ENCODE measurements around the gene KCNN1.
"Not testable (repeated sequence)": the region's sequence is repeated elsewhere in the genome, so short reads cannot be mapped to it uniquely, and the experiment has no call there.

KCNN1 gene

GRCh38 chr19:17966550-17967256, at the start of gene KCNN1:
Gene KCNN1 (plus strand): TSS chr19:17967107. CDS start chr19:17973889, 6,782 bp downstream.
- Mint-ChIP-seq H3K4me1 (peaks cover 21% of the 10 kb centered on the region), H3K4me3 (peak within 1 kb of the TSS; percentile 46 to 63), H3K9me3 (no peaks in the 10 kb centered on the region), H3K27ac (peak within 1 kb of the TSS in 1 of 2 donors; percentile 80), H3K27me3 (peaks cover 65% of the 10 kb centered on the region)
- DNase-seq (no peak), ATAC-seq (peak; percentile 17)

- H3K27ac Mint-ChIP-seq, H3K27me3 Mint-ChIP-seq, DNase-seq: not testable (repeated sequence)
Observed at GRCh38 chr19:17918151-17918550, 48.8 kb upstream of the KCNN1 start.

GRCh38 chr19:17919122-17919521, 47.8 kb upstream of the KCNN1 start:
- not testable (repeated sequence) for DNase-seq, ATAC-seq, H3K4me1 Mint-ChIP-seq, H3K4me3 Mint-ChIP-seq, H3K27ac Mint-ChIP-seq, H3K9me3 Mint-ChIP-seq, H3K27me3 Mint-ChIP-seq

More at GRCh38 chr19:17918151-17918550, 48.8 kb upstream of the KCNN1 start:
- not testable (repeated sequence) for H3K4me3 Mint-ChIP-seq, H3K9me3 Mint-ChIP-seq, H3K4me1 Mint-ChIP-seq, ATAC-seq

GRCh38 chr19:17920527-17920926, 46.4 kb upstream of the KCNN1 start:
- DNase-seq: no peak
- H3K9me3 Mint-ChIP-seq: no peaks in the 10 kb centered on the region

GRCh38 chr19:17922138-17922537, 44.8 kb upstream of the KCNN1 start:
- H3K27ac Mint-ChIP-seq: no peak overlapping the region
- no peaks in the 10 kb centered on the region for H3K27me3 Mint-ChIP-seq
- H3K4me3 Mint-ChIP-seq: no peak overlapping the region
- H3K9me3 Mint-ChIP-seq: no peaks in the 10 kb centered on the region
- no peaks in the 10 kb centered on the region for H3K4me1 Mint-ChIP-seq
- ATAC-seq (no peak), DNase-seq (no peak)

More at GRCh38 chr19:17920527-17920926, 46.4 kb upstream of the KCNN1 start:
- ATAC-seq: no peak
- H3K4me1 Mint-ChIP-seq: no peaks in the 10 kb centered on the region
- no peak overlapping the region for H3K27ac Mint-ChIP-seq
- H3K27me3 Mint-ChIP-seq: peaks cover 9% of the 10 kb centered on the region
- no peak overlapping the region for H3K4me3 Mint-ChIP-seq

- Mint-ChIP-seq H3K9me3 (no peaks in the 10 kb centered on the region), H3K27ac (no peak overlapping the region)
Observed at GRCh38 chr19:17926044-17926443, 40.9 kb upstream of the KCNN1 start.

GRCh38 chr19:17929056-17929455, 37.9 kb upstream of the KCNN1 start:
- H3K4me3 Mint-ChIP-seq: no peak overlapping the region
- ATAC-seq: no peak
- H3K27me3 Mint-ChIP-seq: no peaks in the 10 kb centered on the region
- H3K4me1 Mint-ChIP-seq: peaks cover 23% of the 10 kb centered on the region
- H3K9me3 Mint-ChIP-seq: no peaks in the 10 kb centered on the region
- DNase-seq: no peak
- no peak overlapping the region for H3K27ac Mint-ChIP-seq

More at GRCh38 chr19:17926044-17926443, 40.9 kb upstream of the KCNN1 start:
- ATAC-seq (no peak), DNase-seq (no peak)
- Mint-ChIP-seq H3K4me1 (no peaks in the 10 kb centered on the region), H3K27me3 (no peaks in the 10 kb centered on the region), H3K4me3 (no peak overlapping the region)

GRCh38 chr19:17931532-17932191, 35.2 kb upstream of the KCNN1 start:
- no peak for DNase-seq
- peak overlapping the region; percentile 95 to 99 for H3K4me3 Mint-ChIP-seq

GRCh38 chr19:17932485-17933338, 34.2 kb upstream of the KCNN1 start, which contains the start of gene CCDC124:
Gene CCDC124 (plus strand): TSS chr19:17933015. CDS start chr19:17936421, 3,406 bp downstream.
- H3K27me3 Mint-ChIP-seq: no peaks in the 10 kb centered on the region
- peaks cover 30% of the 10 kb centered on the region for H3K4me1 Mint-ChIP-seq
- no peaks in the 10 kb centered on the region for H3K9me3 Mint-ChIP-seq
- peak within 1 kb of the TSS; percentile 98 for H3K27ac Mint-ChIP-seq
- DNase-seq (peak; percentile 93 to 95), ATAC-seq (peak; percentile 99)
- peak within 1 kb of the TSS; percentile 95 to 99 for H3K4me3 Mint-ChIP-seq

More at GRCh38 chr19:17931532-17932191, 35.2 kb upstream of the KCNN1 start:
- ATAC-seq: no peak
- Mint-ChIP-seq H3K9me3 (no peaks in the 10 kb centered on the region), H3K27ac (no peak overlapping the region), H3K27me3 (no peaks in the 10 kb centered on the region), H3K4me1 (peaks cover 26% of the 10 kb centered on the region)

GRCh38 chr19:17933414-17934129, 33.3 kb upstream of the KCNN1 start:
- Mint-ChIP-seq H3K4me1 (peaks cover 30% of the 10 kb centered on the region), H3K27ac (peak overlapping the region; percentile 97 to 98), H3K9me3 (no peaks in the 10 kb centered on the region), H3K27me3 (no peaks in the 10 kb centered on the region), H3K4me3 (peak overlapping the region; percentile 95 to 99)
- no peak for ATAC-seq
- DNase-seq: no peak

- no peak for ATAC-seq
- H3K27ac Mint-ChIP-seq: no peak overlapping the region
- H3K9me3 Mint-ChIP-seq: no peaks in the 10 kb centered on the region
- no peak for DNase-seq
- H3K4me1 Mint-ChIP-seq: peaks cover 29% of the 10 kb centered on the region
- H3K27me3 Mint-ChIP-seq: no peaks in the 10 kb centered on the region
- H3K4me3 Mint-ChIP-seq: no peak overlapping the region
Observed at GRCh38 chr19:17936379-17936778, 30.5 kb upstream of the KCNN1 start.

GRCh38 chr19:17937371-17937900, 29.5 kb upstream of the KCNN1 start:
- H3K9me3 Mint-ChIP-seq: no peaks in the 10 kb centered on the region
- no peak for ATAC-seq

GRCh38 chr19:17938092-17938845, 28.6 kb upstream of the KCNN1 start:
- Mint-ChIP-seq H3K4me3 (no peak overlapping the region), H3K27ac (no peak overlapping the region), H3K27me3 (no peaks in the 10 kb centered on the region), H3K4me1 (peaks cover 15% of the 10 kb centered on the region), H3K9me3 (no peaks in the 10 kb centered on the region)
- ATAC-seq (peak; percentile 94), DNase-seq (peak; percentile 83 to 84)

More at GRCh38 chr19:17937371-17937900, 29.5 kb upstream of the KCNN1 start:
- Mint-ChIP-seq H3K27me3 (no peaks in the 10 kb centered on the region), H3K4me1 (peaks cover 19% of the 10 kb centered on the region), H3K27ac (no peak overlapping the region), H3K4me3 (no peak overlapping the region)
- DNase-seq: no peak

GRCh38 chr19:17942181-17942580, 24.7 kb upstream of the KCNN1 start:
- ATAC-seq (no peak), DNase-seq (no peak)
- H3K4me3 Mint-ChIP-seq: no peak overlapping the region
- no peaks in the 10 kb centered on the region for H3K9me3 Mint-ChIP-seq
- no peak overlapping the region for H3K27ac Mint-ChIP-seq
- H3K4me1 Mint-ChIP-seq: peaks cover 21% of the 10 kb centered on the region
- H3K27me3 Mint-ChIP-seq: no peaks in the 10 kb centered on the region
